Aorta (tissue), 5 donors: ENCODE measurements around the gene CAMSAP3. TPM values are rescaled to one million over a fixed set of nuclear protein-coding genes. Genes with fewer than 3 reads are reported as not detected.
A peak's percentile ranks its signal among the peaks of the same experiment; 100 is the strongest.

Source experiments
- ATAC-seq: fragments of 200-7000 bp; cut with Tn5 transposase; one replicate; pipeline ENCODE4 v1.9.1; 2022; ENCODE audit warnings: moderate library complexity; ENCODE audit not compliant: low FRiP score
- DNase-seq, 2 donors: peaks; one replicate each; pipeline ENCODE4 v3.0.0-alpha.2; 2020
- H3K27ac ChIP-seq, 2 donors: one replicate each; pipeline ENCODE4 v1.5.1; 2013; ENCODE audit warnings: low read length in 2 of 2, mild to moderate bottlenecking in 2 of 2, moderate library complexity in 2 of 2, control low read depth in 1 of 2, inconsistent platforms in 1 of 2, low read depth in 1 of 2
- H3K27me3 ChIP-seq, 2 donors: one replicate each; pipeline ENCODE4 v1.6.1; 2013; ENCODE audit warnings: control low read depth in 1 of 2, low read length in 1 of 2, mild to moderate bottlenecking in 1 of 2, moderate library complexity in 1 of 2; ENCODE audit not compliant: insufficient read depth in 2 of 2, control insufficient read depth in 1 of 2
- H3K36me3 ChIP-seq, 2 donors: one replicate each; pipeline ENCODE4 v1.6.1; 2013; ENCODE audit warnings: control low read depth in 1 of 2, low read length in 1 of 2, mild to moderate bottlenecking in 1 of 2; ENCODE audit not compliant: insufficient read depth in 2 of 2, control insufficient read depth in 1 of 2
- H3K4me1 ChIP-seq, 2 donors: one replicate each; pipeline ENCODE4 v1.6.1; 2013; ENCODE audit warnings: low read length in 2 of 2, control low read depth in 1 of 2, mild to moderate bottlenecking in 1 of 2, moderate library complexity in 1 of 2; ENCODE audit not compliant: insufficient read depth in 2 of 2, control insufficient read depth in 1 of 2
- H3K4me3 ChIP-seq, 2 donors: one replicate each; pipeline ENCODE4 v1.5.1; 2013; ENCODE audit warnings: low read length in 2 of 2, control low read depth in 1 of 2, mild to moderate bottlenecking in 1 of 2
- H3K9me3 ChIP-seq: one replicate; pipeline ENCODE4 v1.6.1; 2013; ENCODE audit warnings: mild to moderate bottlenecking, low read length; ENCODE audit not compliant: control insufficient read depth
- WGBS, 2 donors: extraction: QIAGEN DNeasy Blood & Tissue Kit; methylation state at CpG; one replicate each; pipeline ENCODE4 v1.1.7; 2013; 5-methylcytosine and 5-hydroxymethylcytosine counted together
- intact Hi-C, 2 donors: fragments of 100-400 bp; cut with DNase I; formaldehyde crosslinking; loops; one replicate each; pipeline versions ENCODE4 v1.14.2 to v1.15.0; 2022
- microRNA-seq, 2 donors: library from miRNA; unstranded; fragments of <30 nt; microRNA quantifications; one replicate each; pipeline ENCODE4 v1.2.0, GENCODE V29; 2020
- polyA plus RNA-seq, 2 donors: library from polyadenylated mRNA; stranded (reverse); fragments of 200-250 nt; gene quantifications; one replicate each; pipeline ENCODE4 v1.2.3, GENCODE V29; 2013
- total RNA-seq, 2 donors: library from RNA; stranded (reverse); fragmentation: NEBNext Ultra II Directional; extraction: Animal tissue kit (Norgen Biotek cat#: 25700); gene quantifications; one replicate each; pipeline ENCODE4 v1.2.1, GENCODE V29; 2021
- donor health status: healthy with polysubstance abuse.
- donor health status: Bipolar disorder and iron deficiency.
- donor health status: DM: no; HTN: no; CAD: no.
- donor health status: DM: no; HTN: no; CAD: no.
- donor health status: DM: yes; HTN: yes; CAD: no.

Gene CAMSAP3
- total and polyA plus RNA-seq, 4 donors: 0.05 to 5.0 TPM; not detected in 2

DNA sequence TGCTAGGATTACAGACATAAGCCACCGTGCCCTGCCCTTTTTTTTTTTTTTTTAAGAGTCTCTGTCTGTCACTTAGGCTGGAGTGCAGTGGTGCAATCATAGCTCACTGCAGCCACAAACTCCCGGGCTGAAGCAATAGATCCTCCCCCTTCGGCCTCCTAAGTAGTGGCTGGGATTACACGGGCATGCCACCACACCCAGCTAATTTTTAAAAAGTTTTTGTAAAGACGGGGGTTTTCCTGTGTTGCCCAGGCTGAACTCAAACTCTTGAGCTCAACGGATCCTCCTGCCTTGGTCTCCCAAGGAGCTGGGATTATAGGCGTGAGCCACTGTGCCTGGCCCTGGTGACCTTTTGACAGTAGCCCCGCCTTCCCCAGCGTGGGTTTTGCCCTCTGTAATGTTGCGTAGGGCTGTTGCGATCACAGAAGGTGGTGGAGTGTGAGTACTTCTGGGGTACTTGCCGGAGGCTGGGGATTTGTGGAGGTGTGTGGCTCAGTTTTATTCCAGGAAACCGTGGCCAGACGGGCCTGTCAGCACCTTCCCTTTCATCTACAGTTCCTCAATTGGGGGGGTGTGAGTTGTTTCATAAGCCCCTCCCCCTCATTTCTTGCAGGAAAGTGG lies 61.6 kb downstream of the CAMSAP3 start:
- no peaks in the 10 kb centered on the region for H3K27me3 ChIP-seq
- intact Hi-C loops: loop anchor here in 1 of 2 donors (10.0 kb wide), 1 partner anchor 138 kb away; no protein-coding TSS in a partner anchor
- ATAC-seq: no peak
- no peak overlapping the region for H3K27ac ChIP-seq
- 39 to 45% methylated on average over 14 of the region's 14 CpGs for WGBS, 2 donors
- no peaks in the 10 kb centered on the region for H3K36me3 ChIP-seq
- no peaks in the 10 kb centered on the region for H3K9me3 ChIP-seq
- H3K4me3 ChIP-seq: no peak overlapping the region
- DNase-seq: peak in 1 of 2 donors; percentile 55
- no peaks in the 10 kb centered on the region for H3K4me1 ChIP-seq

DNA sequence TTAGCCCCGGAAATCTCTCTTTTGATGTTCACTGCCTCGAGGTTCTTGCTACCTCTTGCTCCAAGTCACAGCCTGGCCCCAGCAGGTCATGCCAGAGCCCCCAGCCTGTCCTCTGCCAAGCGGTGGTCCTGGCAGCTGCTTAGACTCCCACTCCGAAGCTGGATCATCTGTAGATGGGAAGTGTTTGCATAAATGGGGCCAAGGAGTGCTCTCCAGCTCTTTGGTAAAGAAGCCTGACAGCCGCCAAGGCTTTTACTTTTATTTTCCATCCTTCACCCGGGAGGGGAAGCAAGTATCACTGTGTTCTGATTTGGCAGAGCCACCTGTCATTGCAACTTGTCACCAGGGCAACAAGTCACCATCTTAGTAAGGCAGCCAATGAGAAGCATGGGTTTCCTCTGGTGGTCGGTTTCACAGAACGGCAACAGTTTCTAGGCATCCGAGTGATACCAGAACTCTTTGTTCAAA lies 62.6 kb downstream of the CAMSAP3 start:
- H3K4me3 ChIP-seq: no peak overlapping the region
- 36 to 38% methylated on average over 9 of the region's 9 CpGs for WGBS, 2 donors

DNA sequence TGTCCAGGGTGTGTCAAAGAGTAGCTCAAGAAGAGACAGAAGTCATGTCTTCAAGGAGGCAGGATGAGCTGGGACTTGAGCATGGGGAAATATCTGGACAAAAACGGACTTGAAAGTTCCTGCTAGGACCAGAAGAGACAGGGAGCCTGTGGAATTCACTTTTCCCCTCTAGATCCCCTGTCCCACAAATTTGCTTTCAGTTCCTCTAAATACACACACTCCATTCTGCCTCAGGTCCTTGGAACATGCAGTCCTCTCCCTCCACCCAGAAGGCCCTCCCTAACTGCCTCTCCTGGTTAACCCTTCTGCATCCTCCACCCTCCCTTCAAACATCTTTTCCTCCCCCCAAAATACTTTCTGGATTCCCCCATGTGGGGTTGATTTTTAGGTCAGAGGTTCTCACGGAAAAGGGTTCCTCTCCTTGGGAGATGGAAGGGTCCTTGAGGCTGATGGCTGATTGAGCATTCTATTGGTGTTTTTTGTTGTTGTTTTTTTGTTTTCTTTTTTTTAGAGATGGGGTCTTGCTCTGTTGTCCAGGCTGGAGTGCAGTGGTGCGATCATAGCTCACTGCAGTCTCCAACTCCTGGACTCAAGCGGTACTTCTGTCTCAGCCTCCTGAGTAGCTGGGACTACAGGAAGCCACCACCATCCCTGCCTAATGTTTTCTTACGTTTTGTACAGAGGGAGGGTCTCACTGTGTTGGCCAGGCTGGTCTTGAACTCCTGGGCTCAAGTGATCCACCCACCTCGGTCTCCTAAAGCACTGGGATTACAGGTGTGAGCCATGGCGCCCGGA lies 66.3 kb downstream of the CAMSAP3 start:
- no peaks in the 10 kb centered on the region for H3K27me3 ChIP-seq
- 78 to 80% methylated on average over 8 of the region's 8 CpGs for WGBS, 2 donors
- intact Hi-C loops: no loop called here

More for the DNA sequence above, 62.6 kb downstream of the CAMSAP3 start:
- Histone ChIP-seq H3K27me3 (no peaks in the 10 kb centered on the region), H3K4me1 (no peaks in the 10 kb centered on the region), H3K27ac (no peak overlapping the region), H3K36me3 (no peaks in the 10 kb centered on the region), H3K9me3 (no peaks in the 10 kb centered on the region)
- intact Hi-C loops: loop anchor here in 1 of 2 donors (10.0 kb wide), 1 partner anchor 137 kb away; no protein-coding TSS in a partner anchor
- no peak for ATAC-seq
- no peak for DNase-seq

DNA sequence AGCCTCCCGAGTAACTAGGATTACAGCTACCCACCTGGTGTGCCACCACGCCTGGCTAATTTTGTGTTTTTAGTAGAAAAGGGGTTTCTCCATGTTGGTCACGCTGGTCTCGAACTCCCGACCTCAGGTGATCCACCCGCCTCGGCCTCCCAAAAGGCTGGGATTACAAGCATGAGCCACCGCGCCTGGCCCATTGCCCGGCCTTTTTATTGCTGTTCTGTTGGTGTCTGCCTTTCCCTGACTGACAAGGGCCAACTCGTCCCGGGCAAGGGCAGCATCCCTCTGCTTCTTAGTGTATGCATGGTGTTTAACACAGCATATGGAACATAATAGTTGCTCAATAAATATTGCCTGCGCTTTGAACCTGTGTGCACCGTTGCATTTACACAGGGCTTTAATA lies 67.0 kb downstream of the CAMSAP3 start:
- intact Hi-C loops: no loop called here
- ATAC-seq: no peak
- DNase-seq: no peak
- 84 to 86% methylated on average over 14 of the region's 14 CpGs for WGBS, 2 donors
- H3K27ac ChIP-seq: no peak overlapping the region
- no peaks in the 10 kb centered on the region for H3K27me3 ChIP-seq
- no peaks in the 10 kb centered on the region for H3K36me3 ChIP-seq
- H3K9me3 ChIP-seq: no peaks in the 10 kb centered on the region
- H3K4me3 ChIP-seq: no peak overlapping the region
- H3K4me1 ChIP-seq: no peaks in the 10 kb centered on the region

More for the DNA sequence above, 66.3 kb downstream of the CAMSAP3 start:
- Histone ChIP-seq H3K9me3 (no peaks in the 10 kb centered on the region), H3K27ac (no peak overlapping the region), H3K4me1 (no peaks in the 10 kb centered on the region), H3K4me3 (no peak overlapping the region), H3K36me3 (no peaks in the 10 kb centered on the region)
- no peak for ATAC-seq
- no peak for DNase-seq

DNA sequence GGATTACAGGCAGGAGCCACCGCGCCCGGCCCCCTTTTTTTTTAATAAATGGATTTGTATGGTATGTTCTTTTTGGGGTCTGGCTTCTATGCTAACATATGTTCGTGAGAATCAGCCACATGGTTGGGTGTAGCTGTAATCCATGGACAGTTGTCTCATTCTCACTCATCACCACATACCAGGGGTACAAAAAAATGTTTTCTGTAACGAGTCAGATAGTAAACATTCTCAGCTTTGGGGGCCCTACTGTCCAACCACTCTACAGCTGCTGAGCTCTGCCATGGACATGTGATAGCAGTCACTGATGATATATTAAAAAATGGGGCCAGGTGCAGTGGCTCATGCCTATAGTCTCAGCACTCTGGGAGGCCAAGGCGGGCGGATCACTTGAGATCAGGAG lies 68.0 kb downstream of the CAMSAP3 start:
- no peaks in the 10 kb centered on the region for H3K9me3 ChIP-seq
- H3K36me3 ChIP-seq: no peaks in the 10 kb centered on the region
- no peak overlapping the region for H3K27ac ChIP-seq
- no peaks in the 10 kb centered on the region for H3K27me3 ChIP-seq
- no peak overlapping the region for H3K4me3 ChIP-seq
- WGBS, 2 donors: 75 to 78% methylated on average over 7 of the region's 7 CpGs
- ATAC-seq (no peak), DNase-seq (no peak)
- intact Hi-C loops: no loop called here
- no peaks in the 10 kb centered on the region for H3K4me1 ChIP-seq

DNA sequence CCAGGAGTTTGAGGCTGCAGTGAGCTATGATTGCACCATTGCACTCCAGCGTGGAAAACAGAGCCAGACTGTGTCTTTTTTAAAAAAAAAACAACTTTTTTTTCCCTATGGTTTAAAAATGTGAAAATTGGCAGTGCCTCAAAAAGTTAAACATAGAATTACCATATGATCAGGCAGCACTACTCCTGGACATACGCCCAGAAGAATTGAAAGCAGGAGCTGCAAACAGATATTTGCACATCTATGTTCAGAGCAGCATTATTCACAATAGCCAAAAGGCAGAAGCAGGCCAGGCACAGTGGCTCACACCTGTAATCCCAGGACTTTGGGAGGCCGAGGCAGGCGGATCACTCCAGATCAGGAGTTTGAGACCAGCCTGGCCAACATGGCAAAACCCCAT lies 69.4 kb downstream of the CAMSAP3 start:
- ATAC-seq (no peak), DNase-seq (no peak)
- 29 to 34% methylated on average over 4 of the region's 4 CpGs for WGBS, 2 donors
- H3K9me3 ChIP-seq: no peaks in the 10 kb centered on the region
- intact Hi-C loops: no loop called here
- no peaks in the 10 kb centered on the region for H3K27me3 ChIP-seq
- no peak overlapping the region for H3K4me3 ChIP-seq
- no peaks in the 10 kb centered on the region for H3K36me3 ChIP-seq
- H3K4me1 ChIP-seq: no peaks in the 10 kb centered on the region
- H3K27ac ChIP-seq: no peak overlapping the region

Small RNA genes lying within 50 kb of the gene (microRNA-seq; reads per million reads assigned to microRNA genes)
- gene MIR6792: 0 reads per million in 2 donors

Other genes with a start within 250 kb of the CAMSAP3 start
- gene ARHGEF18, start 246.9 kb upstream of the CAMSAP3 start, total RNA-seq: 10 to 100 TPM; 21.9 to 23.1 TPM
- gene ARHGEF18, start 246.9 kb upstream of the CAMSAP3 start, polyA plus RNA-seq: 10 to 100 TPM in 1 of 2 donors, 1 to 10 TPM in 1; 8.3 to 10.6 TPM
- gene PEX11G, start 106.8 kb upstream of the CAMSAP3 start, total RNA-seq: 1 to 10 TPM; 1.9 TPM
- 1 to 10 TPM; 4.0 to 5.3 TPM for gene PEX11G, start 106.8 kb upstream of the CAMSAP3 start, polyA plus RNA-seq
- gene ZNF358, start 79.8 kb upstream of the CAMSAP3 start, total RNA-seq: 10 to 100 TPM; 52.0 to 61.1 TPM
- 100 to 1,000 TPM in 1 of 2 donors, 10 to 100 TPM in 1; 49.1 to 119 TPM for gene ZNF358, start 79.8 kb upstream of the CAMSAP3 start, polyA plus RNA-seq
- 10 to 100 TPM; 21.2 to 36.0 TPM for gene MCOLN1, start 73.2 kb upstream of the CAMSAP3 start, total RNA-seq
- 10 to 100 TPM; 14.5 to 34.6 TPM for gene MCOLN1, start 73.2 kb upstream of the CAMSAP3 start, polyA plus RNA-seq
- 100 to 1,000 TPM in 1 of 2 donors, 10 to 100 TPM in 1; 90.3 to 136 TPM for gene PNPLA6, start 60.1 kb upstream of the CAMSAP3 start, total RNA-seq
- 10 to 100 TPM; 25.0 to 92.3 TPM for gene PNPLA6, start 60.1 kb upstream of the CAMSAP3 start, polyA plus RNA-seq
- 10 to 100 TPM; 25.4 to 34.1 TPM for gene XAB2, start 33.7 kb downstream of the CAMSAP3 start, total RNA-seq
- 10 to 100 TPM; 17.0 to 93.8 TPM for gene XAB2, start 33.7 kb downstream of the CAMSAP3 start, polyA plus RNA-seq
- 10 to 100 TPM; 81.2 to 95.7 TPM for gene PET100, start 33.9 kb downstream of the CAMSAP3 start, total RNA-seq
- 10 to 100 TPM; 67.6 to 96.4 TPM for gene PET100, start 33.9 kb downstream of the CAMSAP3 start, polyA plus RNA-seq
- gene PCP2, start 37.9 kb downstream of the CAMSAP3 start, total RNA-seq: not detected
- not detected for gene PCP2, start 37.9 kb downstream of the CAMSAP3 start, polyA plus RNA-seq
- gene STXBP2, start 41.2 kb downstream of the CAMSAP3 start, total RNA-seq: 10 to 100 TPM; 30.3 to 35.4 TPM
- 10 to 100 TPM; 11.4 to 27.4 TPM for gene STXBP2, start 41.2 kb downstream of the CAMSAP3 start, polyA plus RNA-seq
- not detected for gene RETN, start 73.2 kb downstream of the CAMSAP3 start, total RNA-seq
- 1 to 10 TPM in 1 of 2 donors, not detected in 1; 2.6 TPM for gene RETN, start 73.2 kb downstream of the CAMSAP3 start, polyA plus RNA-seq
- gene MCEMP1, start 81.2 kb downstream of the CAMSAP3 start, total RNA-seq: 1 to 10 TPM in 1 of 2 donors, under 1 TPM in 1; 0.63 to 4.3 TPM
- gene MCEMP1, start 81.2 kb downstream of the CAMSAP3 start, polyA plus RNA-seq: 1 to 10 TPM in 1 of 2 donors, under 1 TPM in 1; 0.10 to 8.3 TPM
- 10 to 100 TPM; 54.0 to 60.1 TPM for gene TRAPPC5, start 85.0 kb downstream of the CAMSAP3 start, total RNA-seq
- 10 to 100 TPM; 26.8 to 79.6 TPM for gene TRAPPC5, start 85.0 kb downstream of the CAMSAP3 start, polyA plus RNA-seq
- gene FCER2, start 106.3 kb downstream of the CAMSAP3 start, total RNA-seq: 1 to 10 TPM in 1 of 2 donors, under 1 TPM in 1; 0.36 to 2.9 TPM
- gene FCER2, start 106.3 kb downstream of the CAMSAP3 start, polyA plus RNA-seq: not detected
- gene CLEC4G, start 136.2 kb downstream of the CAMSAP3 start, total RNA-seq: 10 to 100 TPM in 1 of 2 donors, 1 to 10 TPM in 1; 2.8 to 26.8 TPM
- 1 to 10 TPM in 1 of 2 donors, not detected in 1; 2.3 TPM for gene CLEC4G, start 136.2 kb downstream of the CAMSAP3 start, polyA plus RNA-seq
- 10 to 100 TPM; 19.2 to 63.9 TPM for gene CD209, start 151.7 kb downstream of the CAMSAP3 start, total RNA-seq
- gene CD209, start 151.7 kb downstream of the CAMSAP3 start, polyA plus RNA-seq: 1 to 10 TPM; 1.0 to 3.1 TPM
- not detected for gene CLEC4M, start 167.4 kb downstream of the CAMSAP3 start, total RNA-seq
- under 1 TPM in 1 of 2 donors, not detected in 1; 0.50 TPM for gene CLEC4M, start 167.4 kb downstream of the CAMSAP3 start, polyA plus RNA-seq
- gene EVI5L, start 234.4 kb downstream of the CAMSAP3 start, total RNA-seq: 10 to 100 TPM; 13.0 to 13.4 TPM
- gene EVI5L, start 234.4 kb downstream of the CAMSAP3 start, polyA plus RNA-seq: 10 to 100 TPM in 1 of 2 donors, 1 to 10 TPM in 1; 4.3 to 11.9 TPM